Thyroid gland (tissue), 4 donors: Measurements from ENCODE around the gene CIP2A. TPM values are rescaled to one million over a fixed set of nuclear protein-coding genes. Genes with fewer than 3 reads are reported as not detected.

ENCODE experiments used
- DNase-seq, 2 donors: peaks; one replicate each; pipeline ENCODE4 v3.0.0-alpha.2; 2019
- H3K27ac ChIP-seq, 3 donors: fragments of 200-600 bp; sonication (generic); 1 replicate in 2 of 3; 2 replicates in 1 of 3; pipeline ENCODE4 v1.5.1; 2016 to 2019; ENCODE audit warnings: mild to moderate bottlenecking in 1 of 3, moderate library complexity in 1 of 3
- H3K27me3 ChIP-seq: fragments of 200-600 bp; sonication (generic); one replicate; pipeline ENCODE4 v1.5.1; 2019
- H3K36me3 ChIP-seq, 2 donors: fragments of 200-600 bp; sonication (generic); one replicate each; pipeline ENCODE4 v1.5.1; 2016 to 2019
- H3K4me1 ChIP-seq, 2 donors: fragments of 200-600 bp; sonication (generic); one replicate each; pipeline ENCODE4 v1.5.1; 2017 to 2019
- H3K4me3 ChIP-seq, 3 donors: fragments of 200-600 bp; sonication (generic); replicated peaks in 1 of 3; 1 replicate in 2 of 3; 2 replicates in 1 of 3; pipeline ENCODE4 v1.5.1; 2016; ENCODE audit warnings: mild to moderate bottlenecking in 1 of 3
- H3K9me3 ChIP-seq: fragments of 200-600 bp; sonication (generic); one replicate; pipeline ENCODE4 v1.5.1; 2017
- POLR2A ChIP-seq, 2 donors: fragments of 450-650 bp; IDR thresholded peaks; one replicate each; pipeline ENCODE4 v1.6.1; 2017; ENCODE audit warnings: antibody characterized with exemption in 2 of 2, mild to moderate bottlenecking in 2 of 2, moderate library complexity in 1 of 2
- WGBS, 2 donors: methylation state at CpG; one replicate each; pipeline ENCODE4 v1.1.5; 2017; 5-methylcytosine and 5-hydroxymethylcytosine counted together
- intact Hi-C: fragments of 100-400 bp; cut with DNase I; formaldehyde crosslinking; loops from one replicate; pipeline ENCODE4 v1.15.1; 2023
- total RNA-seq, 4 donors: library from RNA; depleted of rRNA; stranded (reverse); fragments of >200 nt; gene quantifications; one replicate each; pipeline ENCODE4 v1.2.3, GENCODE V29; 2016
- TF ChIP-seq, protein P1 (sequence below), 6 experiments: fragments of 200-600 bp in 3 of 6; fragments of 450-650 bp in 3 of 6; sonication (generic) in 3 of 6; IDR thresholded peaks; one replicate each; pipeline ENCODE4 v1.5.1; 2016 to 2019; ENCODE audit warnings: antibody characterized with exemption in 6 of 6, mild to moderate bottlenecking in 2 of 6, inconsistent platforms in 1 of 6, moderate library complexity in 1 of 6

The CIP2A gene
- total RNA-seq, 4 donors from 2014 or later, result 3.6 to 8.1 (median 3.8) TPM

DNA sequence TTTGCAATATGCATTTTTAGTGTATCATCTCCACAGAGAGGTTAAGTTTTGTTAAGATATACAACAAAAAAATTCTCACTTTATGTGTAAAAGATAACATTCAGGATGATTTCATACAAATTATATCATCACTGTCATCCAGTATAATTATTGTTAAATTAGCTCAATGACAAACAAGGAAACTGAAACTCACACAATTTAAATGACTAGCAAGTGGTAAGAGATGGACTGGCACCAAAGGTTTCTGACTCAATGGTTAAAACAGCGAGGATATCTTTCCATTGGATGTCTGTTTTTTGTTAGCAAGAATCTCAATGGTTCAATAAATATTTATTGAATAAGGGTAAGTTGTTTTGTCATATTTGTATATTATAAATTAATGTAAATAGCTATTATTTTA is 22.6 kb downstream of the CIP2A start:
- intact Hi-C loops, result no loop called here
- no peak for DNase-seq
- 96% methylated on average over 1 of the region's 1 CpG for WGBS, 2 donors
- Histone ChIP-seq H3K36me3 (no peaks in the 10 kb centered on the region), H3K4me3 (no peak overlapping the region), H3K9me3 (no peaks in the 10 kb centered on the region), H3K27me3 (no peaks in the 10 kb centered on the region), H3K27ac (no peak overlapping the region), H3K4me1 (no peaks in the 10 kb centered on the region)
- TF ChIP-seq, protein P1, sequence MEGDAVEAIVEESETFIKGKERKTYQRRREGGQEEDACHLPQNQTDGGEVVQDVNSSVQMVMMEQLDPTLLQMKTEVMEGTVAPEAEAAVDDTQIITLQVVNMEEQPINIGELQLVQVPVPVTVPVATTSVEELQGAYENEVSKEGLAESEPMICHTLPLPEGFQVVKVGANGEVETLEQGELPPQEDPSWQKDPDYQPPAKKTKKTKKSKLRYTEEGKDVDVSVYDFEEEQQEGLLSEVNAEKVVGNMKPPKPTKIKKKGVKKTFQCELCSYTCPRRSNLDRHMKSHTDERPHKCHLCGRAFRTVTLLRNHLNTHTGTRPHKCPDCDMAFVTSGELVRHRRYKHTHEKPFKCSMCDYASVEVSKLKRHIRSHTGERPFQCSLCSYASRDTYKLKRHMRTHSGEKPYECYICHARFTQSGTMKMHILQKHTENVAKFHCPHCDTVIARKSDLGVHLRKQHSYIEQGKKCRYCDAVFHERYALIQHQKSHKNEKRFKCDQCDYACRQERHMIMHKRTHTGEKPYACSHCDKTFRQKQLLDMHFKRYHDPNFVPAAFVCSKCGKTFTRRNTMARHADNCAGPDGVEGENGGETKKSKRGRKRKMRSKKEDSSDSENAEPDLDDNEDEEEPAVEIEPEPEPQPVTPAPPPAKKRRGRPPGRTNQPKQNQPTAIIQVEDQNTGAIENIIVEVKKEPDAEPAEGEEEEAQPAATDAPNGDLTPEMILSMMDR (IDR thresholded peaks at IDR 0.05), result no peak
- no peak for TF ChIP-seq POLR2A (IDR thresholded peaks at IDR 0.05)

DNA sequence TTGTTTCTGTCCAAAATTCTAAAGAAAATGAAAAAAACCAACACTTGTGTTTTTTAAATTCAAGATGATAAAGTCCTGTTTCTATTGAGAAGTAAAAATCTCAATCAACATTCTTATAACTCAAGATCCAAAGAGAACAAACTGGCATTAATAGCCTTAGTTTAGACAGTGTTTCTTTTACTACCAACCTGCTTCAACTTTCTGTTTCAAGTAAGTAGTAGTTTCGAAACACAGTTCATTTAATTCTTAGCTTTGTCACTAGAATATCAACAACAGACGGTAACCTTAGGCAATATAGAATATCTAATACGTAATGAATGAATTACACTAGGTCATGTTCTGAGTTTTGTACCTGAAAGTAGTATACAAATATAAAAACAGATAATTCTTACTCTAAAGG is 23.7 kb downstream of the CIP2A start:
- WGBS, 2 donors, result 95 to 98% methylated on average over 3 of the region's 3 CpGs
- Histone ChIP-seq H3K9me3 (no peaks in the 10 kb centered on the region), H3K4me3 (no peak overlapping the region), H3K27me3 (no peaks in the 10 kb centered on the region), H3K36me3 (no peaks in the 10 kb centered on the region), H3K27ac (no peak overlapping the region), H3K4me1 (no peaks in the 10 kb centered on the region)
- intact Hi-C loops, result no loop called here
- TF ChIP-seq POLR2A (IDR thresholded peaks at IDR 0.05), result no peak
- TF ChIP-seq, protein P1 (IDR thresholded peaks at IDR 0.05), result no peak
- DNase-seq, result no peak

DNA sequence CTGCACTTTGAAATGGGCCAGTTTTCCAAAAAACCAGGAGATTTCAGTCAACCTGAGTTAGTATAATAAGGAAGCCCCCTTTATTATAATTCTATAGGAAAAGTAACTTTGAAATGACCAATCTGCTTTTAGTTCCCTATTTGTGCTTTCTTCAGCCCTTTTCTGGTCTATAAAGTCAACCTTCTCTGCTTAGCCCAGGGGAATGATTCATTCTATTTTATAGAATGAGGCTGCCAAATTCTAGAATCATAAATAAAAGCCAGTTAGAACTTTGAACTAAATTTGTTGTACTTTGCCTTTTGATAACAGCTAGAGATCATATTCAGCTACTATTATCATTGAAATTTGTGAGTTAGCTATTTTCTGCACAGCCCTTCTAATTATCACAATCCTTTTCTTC is 24.7 kb downstream of the CIP2A start:
- H3K27me3 ChIP-seq, result no peaks in the 10 kb centered on the region
- no peak overlapping the region for H3K27ac ChIP-seq
- DNase-seq, result no peak
- intact Hi-C loops, result no loop called here
- no peaks in the 10 kb centered on the region for H3K36me3 ChIP-seq
- H3K4me1 ChIP-seq, result no peaks in the 10 kb centered on the region
- TF ChIP-seq, protein P1 (IDR thresholded peaks at IDR 0.05), result no peak
- TF ChIP-seq POLR2A (IDR thresholded peaks at IDR 0.05), result no peak
- no peaks in the 10 kb centered on the region for H3K9me3 ChIP-seq
- no peak overlapping the region for H3K4me3 ChIP-seq

DNA sequence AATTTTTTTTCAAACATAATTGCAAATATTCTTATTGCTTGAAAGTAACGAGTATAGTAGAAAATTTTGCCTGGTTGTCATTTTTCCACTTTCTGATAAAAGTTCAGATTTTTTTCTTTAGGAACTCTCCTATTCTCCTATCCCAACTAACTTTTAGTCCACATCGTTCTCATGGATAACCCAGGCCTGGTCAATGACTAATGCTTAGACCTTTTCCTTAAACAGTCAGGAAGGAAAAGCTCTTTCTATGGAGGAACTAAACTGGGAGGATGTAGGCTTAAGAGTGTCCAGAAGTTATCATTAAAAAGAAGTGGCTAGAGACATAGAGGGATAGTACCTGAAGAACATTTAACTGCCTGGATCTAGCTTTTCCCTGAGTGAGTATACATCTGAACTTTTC is 26.7 kb downstream of the CIP2A start:
- intact Hi-C loops, result no loop called here
- TF ChIP-seq, protein P1 (IDR thresholded peaks at IDR 0.05), result no peak
- no peak for TF ChIP-seq POLR2A (IDR thresholded peaks at IDR 0.05)
- H3K9me3 ChIP-seq, result no peaks in the 10 kb centered on the region
- no peaks in the 10 kb centered on the region for H3K36me3 ChIP-seq
- H3K27me3 ChIP-seq, result no peaks in the 10 kb centered on the region
- DNase-seq, result no peak
- no peak overlapping the region for H3K27ac ChIP-seq
- no peaks in the 10 kb centered on the region for H3K4me1 ChIP-seq
- H3K4me3 ChIP-seq, result no peak overlapping the region
- WGBS, 2 donors, result 88 to 96% methylated on average over 2 of the region's 2 CpGs

DNA sequence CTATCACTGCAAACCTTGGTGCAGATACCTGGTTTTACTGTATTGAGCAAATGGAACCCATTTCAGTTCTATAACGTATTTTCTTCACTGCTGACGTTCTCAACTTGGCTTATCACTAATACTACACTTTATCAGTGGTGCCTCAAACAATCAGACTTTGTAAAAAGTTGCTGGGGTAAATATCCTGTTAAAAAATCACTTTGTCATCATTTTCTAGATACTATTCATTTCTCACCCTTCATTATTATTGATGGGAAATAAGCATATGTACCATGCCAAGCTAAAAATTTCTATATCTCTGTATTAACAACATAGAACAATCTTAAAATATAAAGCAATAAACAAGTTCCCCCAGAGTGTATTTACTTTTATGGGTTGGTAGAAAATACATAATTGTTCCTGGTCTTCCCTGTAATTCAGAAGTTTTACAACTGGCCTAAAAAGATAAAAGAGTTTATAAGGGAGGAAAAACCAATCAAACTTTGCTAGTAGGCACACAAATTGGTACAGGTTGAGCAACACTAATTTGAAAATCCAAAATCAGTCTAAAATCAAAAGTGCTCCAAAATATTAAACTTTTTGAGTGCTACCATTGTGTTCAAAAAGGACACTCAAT is 33.2 kb downstream of the CIP2A start:
- WGBS, 2 donors, result 95 to 96% methylated on average over 2 of the region's 2 CpGs
- TF ChIP-seq POLR2A (IDR thresholded peaks at IDR 0.05), result no peak
- TF ChIP-seq, protein P1 (IDR thresholded peaks at IDR 0.05), result no peak
- Histone ChIP-seq H3K9me3 (no peaks in the 10 kb centered on the region), H3K27ac (peak overlapping the region in 1 of 3 donors; percentile 49), H3K4me3 (no peak overlapping the region), H3K36me3 (no peaks in the 10 kb centered on the region), H3K4me1 (peaks cover 7 to 17% of the 10 kb centered on the region in 2 donors), H3K27me3 (no peaks in the 10 kb centered on the region)
- no peak for DNase-seq
- intact Hi-C loops, result no loop called here
